ENCODE results near the gene CEP295NL. TPM values are rescaled to one million over a fixed set of nuclear protein-coding genes. Genes with fewer than 3 reads are reported as not detected.
"Not testable (repeated sequence)": the region's sequence is repeated elsewhere in the genome, so short reads cannot be mapped to it uniquely, and the experiment has no call there.

CEP295NL gene
- total RNA-seq, 1 donor from 2014 or later: 0.79 TPM

DNA sequence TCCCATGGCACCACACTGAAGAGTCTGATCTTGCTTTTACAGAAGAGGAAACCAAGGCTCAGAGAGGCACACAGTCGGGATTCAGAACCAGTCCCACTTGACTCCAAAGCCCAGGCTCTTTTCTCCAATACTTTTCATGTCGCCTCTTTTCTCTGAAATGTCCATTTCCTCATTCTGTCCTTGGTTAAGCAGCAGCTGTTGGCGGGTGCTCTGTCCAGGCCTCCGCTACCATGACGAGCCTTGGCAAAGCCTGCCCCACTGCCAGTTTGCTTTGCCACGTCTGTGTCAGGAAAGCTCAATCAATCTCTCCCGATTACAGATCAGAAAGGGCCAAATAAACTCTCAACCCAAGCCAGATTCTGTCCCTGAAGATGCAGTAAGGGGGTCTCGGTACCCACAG lies 9.1 kb upstream of the CEP295NL start:
- intact Hi-C loops (cut with micrococcal nuclease): no loop called here
- DNase-seq: no peak
- no peak for ATAC-seq

DNA sequence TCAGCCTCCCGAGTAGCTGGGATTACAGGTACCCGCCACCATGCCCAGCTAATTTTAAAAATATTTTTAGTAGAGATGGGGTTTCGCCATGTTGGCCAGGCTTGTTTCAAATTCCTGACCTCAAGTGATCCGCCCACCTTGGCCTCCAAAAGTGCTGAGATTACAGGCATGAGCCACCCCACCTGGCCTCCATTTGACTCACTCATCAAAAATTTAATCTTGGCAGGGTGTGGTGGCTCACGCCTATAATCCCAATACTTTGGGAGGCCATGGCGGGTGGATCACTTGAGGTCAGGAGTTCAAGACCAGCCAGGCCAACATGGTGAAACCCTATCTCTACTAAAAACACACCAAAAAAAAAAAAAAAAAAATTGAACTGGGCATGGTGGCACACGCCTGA lies 8.5 kb upstream of the CEP295NL start:
- DNase-seq; intact Hi-C loops (cut with micrococcal nuclease); ATAC-seq: not testable (repeated sequence)

DNA sequence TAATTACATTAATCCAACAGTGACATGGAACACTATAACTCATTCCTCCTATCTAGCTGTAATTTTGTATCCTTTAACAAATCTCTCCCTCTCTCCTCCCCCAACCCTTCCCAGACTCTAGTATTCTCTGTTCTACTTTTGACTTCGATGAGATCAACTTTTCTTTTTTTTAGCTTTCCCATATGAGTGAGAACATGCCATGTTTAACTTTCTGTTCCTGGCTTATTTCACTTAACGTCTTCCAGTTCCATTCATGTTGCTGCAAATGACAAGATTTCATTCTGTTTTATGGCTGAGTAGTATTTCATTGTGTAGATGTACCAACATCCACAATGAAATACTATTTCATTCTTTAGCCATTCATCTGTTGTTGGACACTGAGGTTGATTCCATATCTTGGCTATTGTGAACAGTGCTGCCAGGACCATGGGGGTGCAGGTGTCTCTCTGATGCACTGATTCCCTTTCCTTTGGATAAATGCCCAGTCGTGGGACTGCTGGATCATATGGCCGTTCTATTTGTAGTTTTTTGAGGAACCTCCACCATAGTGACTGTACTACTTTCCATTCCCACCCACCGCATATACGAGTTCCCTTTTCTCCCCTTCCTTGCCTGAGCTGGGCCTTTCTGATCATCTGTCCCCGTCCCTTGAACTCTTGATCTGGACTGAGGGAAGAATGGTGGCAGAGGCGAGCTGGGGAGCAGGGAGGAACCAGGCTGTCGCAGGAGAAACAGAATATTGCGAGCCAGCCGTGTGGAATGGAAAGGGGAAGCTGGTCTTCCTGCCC lies 7.7 kb upstream of the CEP295NL start:
- intact Hi-C loops (cut with micrococcal nuclease): no loop called here

DNA sequence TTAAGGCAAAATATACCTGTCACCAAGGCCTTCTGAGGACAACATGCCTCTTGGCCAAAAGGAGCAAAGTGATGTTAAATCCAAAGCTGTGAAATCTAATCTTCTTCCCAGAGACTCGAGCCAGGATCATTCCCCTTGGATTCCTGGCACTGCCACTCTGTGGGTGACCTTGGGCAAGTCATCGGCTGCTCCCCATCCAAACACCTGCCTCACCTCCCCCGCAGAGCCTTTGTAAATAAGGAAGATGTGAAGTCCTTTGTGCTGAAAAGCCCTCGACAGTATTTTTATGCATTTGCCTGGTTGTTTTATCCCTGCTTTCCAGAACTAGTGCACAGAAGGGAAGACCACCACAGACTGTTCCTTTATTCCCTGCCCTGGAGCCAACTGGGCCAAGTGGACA lies 5.4 kb upstream of the CEP295NL start:
- no peak for DNase-seq
- intact Hi-C loops (cut with micrococcal nuclease): no loop called here
- peak; percentile 38 for ATAC-seq

More for the DNA sequence above, 7.7 kb upstream of the CEP295NL start:
- DNase-seq (no peak), ATAC-seq (peak; percentile 58)

DNA sequence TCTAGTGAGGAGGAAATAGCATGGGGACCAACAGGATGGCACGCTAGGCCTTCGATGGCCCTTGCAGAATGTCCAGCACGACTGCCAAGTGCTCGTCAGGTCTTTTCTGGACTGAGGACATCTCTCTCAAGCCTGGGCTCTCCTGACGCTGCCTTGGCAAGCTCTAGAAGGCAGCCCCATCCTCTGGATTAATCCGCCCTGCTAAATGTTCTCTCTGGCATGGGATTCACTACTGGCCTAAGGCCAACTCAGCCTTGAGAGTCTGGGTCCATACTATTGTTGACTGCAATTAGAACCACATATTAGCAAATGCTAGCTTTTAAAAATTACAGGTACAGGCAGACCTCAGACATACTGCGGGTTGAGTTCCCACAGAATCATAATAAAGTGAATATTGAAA lies 2.5 kb upstream of the CEP295NL start:
- intact Hi-C loops (cut with micrococcal nuclease): no loop called here
- ATAC-seq: no peak
- DNase-seq: no peak

DNA sequence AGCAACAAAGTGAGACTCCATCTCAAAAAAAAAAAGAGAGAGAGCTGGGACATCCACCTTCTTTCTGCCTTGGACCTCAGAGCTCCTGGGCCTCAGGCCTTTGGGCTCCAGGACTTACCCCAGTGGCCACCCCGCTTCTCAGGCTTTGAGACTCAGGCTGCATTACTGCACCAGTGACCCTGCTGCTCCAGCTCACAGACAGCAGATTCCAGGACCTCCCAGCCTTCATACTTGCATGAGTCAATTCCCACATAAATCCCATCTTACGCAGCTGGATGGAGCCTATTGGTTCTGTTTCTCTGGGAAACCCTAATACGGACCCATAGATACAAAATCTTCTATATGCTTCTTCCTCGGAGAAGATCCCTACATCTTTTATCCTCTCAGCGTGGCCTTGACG lies 2.1 kb upstream of the CEP295NL start:
- no peak for ATAC-seq
- intact Hi-C loops (cut with micrococcal nuclease): no loop called here
- no peak for DNase-seq

DNA sequence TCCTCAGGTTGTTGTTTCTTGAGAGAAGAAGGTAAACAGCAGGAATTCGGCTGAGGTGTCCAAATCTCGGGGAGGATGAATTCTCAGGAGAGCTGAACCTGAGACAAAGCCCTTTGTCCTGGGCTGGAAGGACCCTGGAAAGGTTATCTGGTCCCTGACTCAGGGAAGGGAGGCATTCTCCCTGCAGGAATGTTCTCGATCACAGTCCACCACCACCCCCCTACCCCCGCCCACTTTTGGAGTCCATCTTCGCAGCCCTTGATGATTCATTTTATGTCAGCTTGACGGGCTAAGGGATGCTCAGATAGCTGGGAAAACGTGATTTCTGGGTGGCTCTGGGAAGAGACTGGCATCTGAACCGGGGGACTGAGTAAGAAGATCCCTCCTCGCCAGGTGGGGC lies 1.4 kb upstream of the CEP295NL start:
- DNase-seq (no peak), ATAC-seq (no peak)
- intact Hi-C loops (cut with micrococcal nuclease): no loop called here

DNA sequence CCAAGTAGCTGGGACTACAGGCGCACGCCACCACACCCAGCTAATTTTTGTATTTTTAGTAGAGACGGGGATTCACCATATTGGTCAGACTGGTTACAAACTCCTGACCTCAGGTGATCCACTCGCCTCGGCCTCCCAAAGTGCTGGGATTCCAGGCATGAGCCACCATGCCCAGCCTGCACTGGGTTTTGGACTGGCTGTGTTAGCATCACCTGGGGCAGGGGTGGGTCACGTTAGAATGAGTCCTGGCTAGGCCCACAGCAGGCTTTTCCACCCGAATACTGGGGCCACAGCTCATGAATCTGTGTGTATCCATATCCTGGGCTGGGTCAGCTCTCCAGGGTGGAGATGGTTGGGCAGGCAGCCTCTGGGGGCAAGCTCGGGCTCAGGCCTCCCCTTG lies 770 bp downstream of the CEP295NL start:
- DNase-seq; intact Hi-C loops (cut with micrococcal nuclease): not testable (repeated sequence)

DNA sequence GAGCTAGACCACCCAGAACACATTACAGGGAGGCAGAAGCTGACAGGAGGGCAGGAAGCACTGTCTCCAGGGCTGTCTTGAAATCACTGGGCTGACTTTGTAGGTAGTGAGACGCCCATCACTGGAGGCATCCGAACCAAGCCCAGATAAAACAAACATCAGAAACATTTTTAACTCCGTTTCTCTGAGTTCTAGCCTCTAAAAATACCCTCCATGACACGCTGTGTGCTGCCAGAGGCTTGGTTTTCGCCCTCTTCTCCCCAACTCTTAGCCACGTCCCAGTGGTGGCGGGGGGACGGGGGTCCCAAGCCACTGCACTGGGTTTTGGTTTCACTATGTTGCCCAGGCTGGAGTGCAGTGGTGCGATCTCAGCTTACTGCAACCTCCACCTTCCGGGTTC lies 1.2 kb downstream of the CEP295NL start:
- no peak for DNase-seq
- ATAC-seq: no peak
- intact Hi-C loops (cut with micrococcal nuclease): no loop called here

More for the DNA sequence above, 770 bp downstream of the CEP295NL start:
- ATAC-seq: not testable (repeated sequence)

DNA sequence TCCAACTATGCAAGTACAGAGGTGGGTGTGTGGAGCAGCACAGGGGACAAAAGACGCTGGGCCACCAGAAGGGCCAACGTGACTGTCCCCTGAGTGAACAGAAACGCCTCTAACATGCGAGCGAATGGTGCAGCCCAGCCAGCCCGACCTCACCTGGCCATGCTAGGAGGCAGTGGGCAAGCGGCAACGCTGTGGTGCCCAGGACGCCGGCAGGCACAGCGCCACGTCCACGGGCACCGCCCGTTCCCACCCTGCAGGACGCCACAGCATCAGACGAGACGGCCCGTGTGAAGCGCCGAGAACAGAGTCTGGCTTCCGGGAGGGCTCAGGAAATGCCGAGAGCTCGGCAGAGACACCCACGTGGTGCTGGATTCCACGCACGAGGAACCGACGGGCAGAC lies 2.2 kb downstream of the CEP295NL start:
- ATAC-seq (no peak), DNase-seq (no peak)
- intact Hi-C loops (cut with micrococcal nuclease): no loop called here

DNA sequence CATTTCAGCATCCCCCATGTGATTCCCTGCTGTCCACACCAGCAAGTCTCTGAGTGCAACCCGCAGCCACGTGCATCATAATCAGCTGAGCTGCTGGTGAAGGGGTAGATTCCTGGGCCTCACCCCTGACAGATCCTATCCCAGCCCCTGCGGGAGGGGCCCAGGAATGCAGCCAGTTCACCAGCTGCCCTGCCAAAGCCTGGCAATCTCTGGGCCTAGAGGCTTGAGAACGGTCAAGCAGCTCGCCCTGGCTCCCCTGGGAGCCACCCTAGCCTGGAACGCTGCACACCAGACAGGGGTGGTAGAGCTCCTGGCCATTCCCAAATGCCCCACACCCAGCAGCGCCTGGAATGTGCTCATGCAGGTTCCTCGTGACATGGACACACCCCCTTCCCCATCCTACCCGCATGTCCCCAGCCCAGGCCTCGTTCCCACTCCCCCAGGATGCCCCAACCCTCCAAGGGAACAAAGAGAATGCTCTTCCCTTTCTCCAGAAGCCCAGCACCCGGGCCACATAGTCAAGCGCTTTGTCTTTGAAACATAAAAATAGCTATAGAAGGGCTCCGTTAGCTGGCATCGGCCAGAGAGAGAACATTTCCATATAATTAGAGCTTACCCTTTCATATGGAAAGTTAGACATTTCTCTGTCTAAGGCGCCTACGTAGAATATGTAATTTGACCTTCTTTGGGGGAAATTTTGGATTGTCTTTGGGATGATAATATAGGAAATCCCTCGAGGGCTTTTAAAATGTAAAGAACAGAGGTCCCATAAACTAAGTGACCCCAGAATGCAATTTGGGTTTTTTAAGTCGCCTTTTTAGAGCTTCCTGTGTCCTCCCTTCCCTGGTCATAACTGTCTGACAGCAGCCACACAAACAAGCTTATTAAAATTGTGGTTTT lies 3.4 kb downstream of the CEP295NL start:
- intact Hi-C loops (cut with micrococcal nuclease): no loop called here
- peak; percentile 85 for DNase-seq
- peak; percentile 87 for ATAC-seq

DNA sequence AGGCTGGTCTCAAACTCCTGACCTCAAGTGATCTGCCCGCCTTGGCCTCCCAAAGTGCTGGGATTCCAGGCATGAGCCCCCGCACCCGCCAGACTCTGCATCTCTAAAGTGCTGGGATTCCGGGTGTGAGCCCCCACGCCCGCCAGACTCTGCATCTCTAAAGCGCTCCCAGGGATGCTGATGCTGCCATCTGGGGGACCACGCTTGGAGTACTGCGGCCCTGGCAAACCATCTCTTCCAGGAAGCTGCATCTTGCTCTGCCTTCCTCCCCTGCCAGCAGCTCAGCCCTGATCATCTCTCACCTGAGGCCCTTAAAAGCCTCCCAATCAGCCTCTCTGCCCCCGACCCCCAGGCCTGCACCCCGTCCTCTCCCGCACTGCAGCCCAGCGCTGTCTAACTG lies 4.1 kb downstream of the CEP295NL start:
- no peak for ATAC-seq
- no peak for DNase-seq
- intact Hi-C loops (cut with micrococcal nuclease): no loop called here

DNA sequence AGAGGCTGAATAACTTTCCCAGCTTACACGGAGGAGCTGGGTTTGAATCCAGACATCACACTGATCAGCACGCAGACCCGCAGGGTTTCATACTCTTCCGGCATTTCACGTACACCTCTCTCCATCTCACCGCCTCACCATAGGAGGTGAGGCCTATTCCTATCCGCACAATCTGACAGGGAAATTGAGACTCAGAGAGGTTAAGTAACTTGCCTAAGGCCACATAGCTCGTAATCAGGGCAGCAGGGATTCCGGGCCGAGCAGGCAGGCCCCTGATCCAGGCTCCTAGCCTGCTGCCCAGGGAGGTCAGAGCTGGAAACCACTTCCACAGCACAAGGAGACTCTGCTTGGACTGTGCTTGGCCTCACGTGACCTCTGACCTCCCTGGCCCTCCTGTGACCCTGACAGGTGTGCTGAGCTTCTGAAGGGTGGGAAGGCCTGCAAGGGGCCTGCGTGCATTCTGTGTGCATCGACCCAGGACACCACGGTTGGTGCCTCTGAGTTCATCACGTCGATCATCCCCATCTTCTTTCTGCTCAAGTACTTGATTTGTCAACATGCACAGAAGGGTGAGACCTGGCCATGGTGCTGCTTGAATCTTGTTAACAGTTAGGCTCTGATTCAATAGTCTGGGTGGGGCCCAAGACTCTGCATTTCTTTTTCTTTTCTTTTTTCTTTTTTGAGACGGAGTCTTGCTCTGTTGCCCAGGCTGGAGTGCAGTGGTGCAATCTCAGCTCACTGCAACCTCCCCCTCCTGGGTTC lies 4.7 kb downstream of the CEP295NL start:
- ATAC-seq (no peak), DNase-seq (no peak)

DNA sequence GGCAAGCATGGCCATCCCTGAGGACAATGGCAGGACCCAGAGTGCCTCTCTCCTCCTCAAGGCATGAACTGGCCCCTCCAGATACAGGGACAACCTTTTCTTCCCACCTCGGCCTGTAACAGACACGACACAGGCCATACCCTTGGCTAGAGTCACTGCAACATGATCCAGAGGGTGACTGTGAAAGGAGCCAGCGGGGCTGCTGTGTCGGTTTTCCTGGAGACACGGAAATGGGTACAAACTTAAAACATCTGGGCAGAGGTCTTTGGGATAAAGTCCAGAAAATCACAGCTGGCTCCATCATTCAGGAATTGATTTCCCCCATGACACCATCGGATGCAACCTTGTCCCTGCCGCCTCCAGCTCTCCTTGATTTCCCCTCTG lies 5.3 kb downstream of the CEP295NL start:
- ATAC-seq (no peak), DNase-seq (no peak)
- intact Hi-C loops (cut with micrococcal nuclease): no loop called here

More for the DNA sequence above, 4.7 kb downstream of the CEP295NL start:
- intact Hi-C loops (cut with micrococcal nuclease): no loop called here

DNA sequence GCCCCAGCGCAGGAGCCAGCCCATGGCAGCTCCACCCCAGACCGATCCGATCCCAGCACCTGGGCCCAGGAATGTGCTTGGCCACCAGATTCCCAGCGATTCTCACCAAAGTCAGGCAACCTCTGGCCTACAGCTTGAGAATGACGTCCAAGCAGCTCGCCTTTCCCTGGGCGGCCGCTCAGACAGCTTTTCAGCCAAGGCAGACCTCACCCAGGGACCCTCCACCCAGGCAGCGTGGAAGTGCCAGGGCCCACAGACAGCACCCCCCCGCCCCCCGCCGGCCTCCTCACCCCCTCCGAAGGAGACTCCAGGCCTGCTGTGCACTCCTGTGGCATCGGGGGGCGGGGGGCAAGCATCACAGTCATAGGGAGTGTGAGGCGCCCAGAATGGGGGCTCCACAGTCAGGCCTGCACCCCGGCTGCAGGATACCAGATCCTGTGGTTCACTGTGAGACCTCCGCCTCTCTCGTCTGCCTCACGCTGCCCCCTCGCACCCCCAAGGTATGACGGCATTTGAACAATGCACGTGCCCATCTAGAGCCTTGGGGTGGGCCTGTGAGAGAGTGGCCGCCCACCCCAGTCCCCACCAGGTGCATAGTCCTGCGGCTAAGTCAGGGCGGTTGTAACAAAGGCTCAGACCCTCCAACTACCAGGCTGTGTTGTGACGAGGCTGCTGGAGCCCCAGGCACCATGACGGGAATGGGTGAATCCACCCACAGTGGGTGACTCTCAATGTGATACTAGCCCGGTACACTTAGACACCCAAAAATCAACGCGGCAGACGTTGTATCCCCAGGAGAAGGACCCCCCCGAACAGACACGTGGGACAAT lies 6.0 kb downstream of the CEP295NL start:
- DNase-seq (no peak), ATAC-seq (no peak)
- intact Hi-C loops (cut with micrococcal nuclease): no loop called here

DNA sequence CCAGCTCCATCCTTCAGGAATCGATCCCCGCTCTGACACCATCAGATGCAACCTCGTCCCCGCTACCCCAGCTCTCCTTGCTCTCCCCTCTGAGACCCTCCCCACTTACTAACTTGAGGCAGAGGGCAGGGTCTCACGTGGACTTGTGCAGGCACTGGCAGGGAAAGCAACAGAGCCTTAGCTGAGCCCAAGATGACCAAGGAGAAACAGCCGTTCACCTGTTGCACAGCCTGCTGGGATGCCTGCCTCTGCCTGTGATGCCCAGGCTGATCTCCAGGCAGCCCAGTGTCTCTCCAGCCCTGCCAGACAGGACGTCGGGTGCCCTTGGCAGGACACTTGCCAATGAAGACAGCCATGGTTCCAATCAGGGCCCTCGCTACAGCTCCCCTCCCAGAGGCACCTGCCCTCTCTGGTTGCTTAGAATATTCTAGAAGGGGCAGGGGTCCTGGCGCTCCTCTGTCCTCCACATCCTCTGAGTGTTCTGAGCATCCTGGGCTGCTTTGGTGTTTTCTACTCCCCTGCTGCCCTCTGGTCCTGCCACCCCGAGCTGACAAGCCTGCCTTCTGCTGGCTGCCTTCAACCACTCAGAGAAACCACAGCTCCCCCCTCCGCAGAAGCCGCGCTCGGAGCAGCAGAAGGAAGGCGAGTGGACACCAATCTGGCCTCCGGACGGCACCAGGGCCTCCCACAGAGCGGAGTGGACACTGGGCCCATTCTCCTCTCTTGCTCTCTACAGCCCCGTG lies 6.7 kb downstream of the CEP295NL start:
- peak; percentile 23 for ATAC-seq
- no peak for DNase-seq
- intact Hi-C loops (cut with micrococcal nuclease): no loop called here

DNA sequence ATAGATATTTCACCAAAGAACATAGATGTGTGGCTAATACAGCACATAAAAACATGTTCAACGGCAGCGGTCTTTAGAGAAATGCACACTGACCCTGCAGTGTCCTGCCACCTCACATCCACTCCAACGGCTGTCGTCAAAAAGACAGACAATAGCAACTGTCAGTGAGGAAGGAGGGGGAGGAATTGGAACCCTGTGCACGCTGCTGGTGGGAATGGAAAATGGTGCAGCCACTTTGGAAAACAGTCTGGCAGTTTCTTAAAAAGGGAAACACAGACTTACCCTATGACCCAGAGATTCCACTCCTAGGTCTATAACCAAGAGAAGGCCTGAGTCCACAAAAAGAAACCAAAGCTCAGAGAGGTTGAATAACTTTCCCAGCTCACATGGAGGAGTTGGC lies 7.7 kb downstream of the CEP295NL start:
- DNase-seq (no peak), ATAC-seq (no peak)
- intact Hi-C loops (cut with micrococcal nuclease): no loop called here

DNA sequence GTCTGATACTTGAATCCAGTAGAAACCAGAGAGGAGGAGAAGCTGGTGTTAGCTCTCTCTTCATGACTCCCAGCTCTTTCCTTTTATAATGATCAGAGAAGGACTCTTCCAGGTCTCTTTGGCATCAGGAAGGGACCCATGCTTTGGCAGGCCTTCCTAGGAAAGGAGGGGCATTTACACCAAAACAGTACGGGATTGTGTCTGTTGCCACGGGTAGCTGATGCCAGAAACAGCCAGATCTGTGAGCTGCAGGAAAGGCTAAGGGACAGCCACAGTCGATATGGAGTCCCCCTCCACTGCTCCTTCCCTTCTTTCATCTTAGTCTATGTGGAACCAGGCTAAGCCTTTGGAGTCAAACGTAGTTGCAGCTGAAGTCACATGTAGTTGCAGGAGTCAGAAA lies 9.3 kb downstream of the CEP295NL start:
- intact Hi-C loops (cut with micrococcal nuclease): no loop called here
- ATAC-seq (no peak), DNase-seq (no peak)

All from left ventricle myocardium superior (tissue), 1 donor.